PC-9 (cell line): Measurements from ENCODE around the gene TMEM108.

Experiments used
- CTCF ChIP-seq: fragments of 200-600 bp; sonication (generic); conservative IDR thresholded peaks from 2 replicates; pipeline ENCODE4 v1.6.1; 2017; ENCODE audit warnings: mixed run types, antibody characterized with exemption, mild to moderate bottlenecking, moderate library complexity
- EZH2 ChIP-seq: fragments of 200-600 bp; sonication (generic); IDR thresholded peaks from 2 replicates; pipeline ENCODE4 v1.8.0; 2017; ENCODE audit warnings: antibody characterized with exemption, low read depth

GRCh38 chr3:133021206-133021605 lies 17.0 kb upstream of the TMEM108 start:
- no peak for TF ChIP-seq CTCF
- TF ChIP-seq EZH2, result no peak
